VCaP (cell line): Measurements from ENCODE around the gene CRLF3.

Source experiments
- H3K27ac ChIP-seq: fragments of 450-650 bp; 2 replicates; pipeline ENCODE4 v1.5.1; 2017
- TF ChIP-seq, protein P1 (sequence below): fragments of 450-650 bp; conservative IDR thresholded peaks from 2 replicates; pipeline ENCODE4 v1.5.1; 2017; ENCODE audit warnings: mild to moderate bottlenecking, moderate library complexity

Gene CRLF3

DNA sequence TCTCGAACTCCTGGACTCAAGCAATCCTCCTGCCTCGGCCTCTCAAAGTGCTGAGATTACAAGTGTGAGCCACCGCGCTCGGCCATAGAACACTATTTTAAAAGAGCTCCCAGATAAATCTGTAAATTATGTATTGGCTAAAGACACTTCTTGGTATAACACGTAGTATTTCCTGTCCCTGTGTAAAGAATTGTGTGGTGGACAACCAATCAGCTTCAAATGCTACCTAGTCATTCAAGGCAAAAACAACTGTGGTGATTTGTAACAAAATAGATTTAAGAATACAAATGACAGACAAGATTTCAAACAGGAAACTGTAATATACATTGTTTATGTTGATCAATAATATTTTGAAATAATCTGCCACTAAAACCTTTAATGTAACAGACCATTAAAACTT is 14.6 kb downstream of the CRLF3 start:
- TF ChIP-seq, protein P1, sequence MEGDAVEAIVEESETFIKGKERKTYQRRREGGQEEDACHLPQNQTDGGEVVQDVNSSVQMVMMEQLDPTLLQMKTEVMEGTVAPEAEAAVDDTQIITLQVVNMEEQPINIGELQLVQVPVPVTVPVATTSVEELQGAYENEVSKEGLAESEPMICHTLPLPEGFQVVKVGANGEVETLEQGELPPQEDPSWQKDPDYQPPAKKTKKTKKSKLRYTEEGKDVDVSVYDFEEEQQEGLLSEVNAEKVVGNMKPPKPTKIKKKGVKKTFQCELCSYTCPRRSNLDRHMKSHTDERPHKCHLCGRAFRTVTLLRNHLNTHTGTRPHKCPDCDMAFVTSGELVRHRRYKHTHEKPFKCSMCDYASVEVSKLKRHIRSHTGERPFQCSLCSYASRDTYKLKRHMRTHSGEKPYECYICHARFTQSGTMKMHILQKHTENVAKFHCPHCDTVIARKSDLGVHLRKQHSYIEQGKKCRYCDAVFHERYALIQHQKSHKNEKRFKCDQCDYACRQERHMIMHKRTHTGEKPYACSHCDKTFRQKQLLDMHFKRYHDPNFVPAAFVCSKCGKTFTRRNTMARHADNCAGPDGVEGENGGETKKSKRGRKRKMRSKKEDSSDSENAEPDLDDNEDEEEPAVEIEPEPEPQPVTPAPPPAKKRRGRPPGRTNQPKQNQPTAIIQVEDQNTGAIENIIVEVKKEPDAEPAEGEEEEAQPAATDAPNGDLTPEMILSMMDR, result no peak
- H3K27ac ChIP-seq, result no peak overlapping the region

DNA sequence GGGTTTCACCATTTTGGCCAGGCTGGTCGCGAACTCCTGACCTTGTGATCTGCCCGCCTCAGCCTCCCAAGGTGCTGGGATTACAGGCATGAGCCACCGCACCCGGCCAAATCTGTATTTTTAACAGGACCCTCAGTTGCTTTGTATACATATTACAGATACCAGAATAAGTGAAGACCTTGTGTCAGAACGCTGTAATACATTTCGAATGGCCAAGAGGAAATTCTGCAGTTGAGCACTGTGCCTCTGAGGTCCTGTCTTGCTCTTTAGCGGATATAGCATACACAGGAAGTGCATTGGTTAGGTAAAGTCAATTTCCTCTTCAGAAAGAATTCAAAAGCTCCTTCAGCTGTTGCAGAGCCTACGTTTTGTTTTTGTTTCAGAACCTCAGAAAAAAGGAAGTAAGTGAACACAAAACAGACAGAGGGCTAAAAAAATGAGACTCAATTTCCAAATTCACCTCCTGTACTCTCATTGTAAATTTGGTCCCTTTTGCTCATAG is 15.7 kb downstream of the CRLF3 start:
- TF ChIP-seq, protein P1, result no peak
- H3K27ac ChIP-seq, result no peak overlapping the region

DNA sequence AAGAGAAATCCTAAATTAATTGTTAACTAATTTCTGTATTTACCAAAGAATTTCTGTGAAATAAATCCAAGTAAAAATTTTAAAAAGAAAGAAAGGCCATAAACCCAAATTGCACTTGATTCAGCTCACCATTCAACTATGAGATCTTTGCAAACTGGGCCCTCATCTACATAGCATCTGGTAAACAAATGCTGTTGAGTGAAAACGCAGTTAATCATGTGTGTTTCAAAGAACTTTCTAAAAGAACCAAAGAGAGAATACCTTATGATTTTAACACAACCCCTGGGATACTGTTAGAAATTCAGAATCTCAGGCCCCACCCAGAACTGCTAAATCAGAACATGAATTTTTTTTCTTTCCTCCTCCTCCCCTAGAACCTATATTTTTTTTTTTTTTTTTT is 16.6 kb downstream of the CRLF3 start:
- TF ChIP-seq, protein P1, result no peak
- H3K27ac ChIP-seq, result no peak overlapping the region

DNA sequence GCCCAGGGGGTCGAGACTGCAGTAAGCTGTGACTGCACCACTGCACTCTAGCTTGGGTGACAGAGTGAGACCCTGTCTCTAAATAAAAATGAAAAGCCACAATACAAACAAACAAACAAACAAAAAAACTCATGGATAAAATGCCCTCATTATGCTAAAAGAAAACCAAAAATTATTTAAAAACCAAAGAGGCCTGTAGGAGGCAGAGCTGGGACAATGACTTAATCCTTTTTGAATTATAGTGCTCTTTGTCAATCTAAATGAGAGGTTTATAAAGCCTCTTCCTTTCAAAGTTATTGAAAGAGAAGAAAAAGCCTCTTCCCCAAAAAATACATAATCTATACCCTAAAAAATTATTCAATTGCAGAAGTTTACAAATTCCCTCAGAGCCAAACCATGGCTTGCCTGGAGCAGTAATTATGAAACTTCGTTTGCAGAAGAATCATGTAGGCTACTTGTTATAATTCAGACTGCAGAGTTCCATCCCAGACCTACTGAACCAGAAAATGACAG is 18.5 kb downstream of the CRLF3 start:
- TF ChIP-seq, protein P1, result peak; percentile 51
- no peak overlapping the region for H3K27ac ChIP-seq

DNA sequence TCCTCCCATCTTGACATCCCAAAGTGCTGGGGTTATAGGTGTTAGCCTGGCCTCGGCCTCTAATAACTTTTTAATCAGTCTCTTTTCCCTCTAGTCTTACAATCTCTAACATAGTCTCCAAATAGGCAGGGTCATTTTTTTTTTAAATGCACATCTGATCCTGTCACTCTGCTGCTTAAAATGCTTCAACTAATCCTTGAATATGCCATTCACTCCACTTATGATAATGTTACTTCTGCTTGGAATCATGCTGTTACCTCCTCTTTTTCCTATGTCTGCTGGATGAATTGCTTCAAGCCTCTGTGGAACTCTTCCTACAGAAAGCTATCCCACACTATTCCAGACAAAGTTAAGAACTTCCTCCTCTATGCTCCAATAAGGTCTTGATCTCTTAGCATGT is 22.8 kb downstream of the CRLF3 start:
- no peak overlapping the region for H3K27ac ChIP-seq
- TF ChIP-seq, protein P1, result no peak

DNA sequence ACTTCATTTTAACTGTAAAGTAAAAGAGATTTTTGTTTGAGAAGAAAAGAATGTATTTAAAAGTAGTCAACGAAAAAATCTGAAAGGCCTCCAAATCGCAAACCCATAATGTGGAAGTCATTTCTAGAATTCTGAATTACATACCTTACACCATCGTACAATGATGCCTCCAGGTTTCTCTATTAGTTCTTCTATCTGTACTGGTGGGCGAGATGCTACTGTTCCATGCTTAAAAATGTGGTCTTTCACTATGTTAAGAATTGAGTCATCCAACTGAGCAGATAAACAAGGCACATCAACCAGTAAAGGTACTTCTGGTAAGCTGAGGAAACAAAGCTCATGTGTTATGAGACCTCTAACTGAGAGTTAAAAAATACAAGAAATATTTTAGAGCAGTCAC is 28.5 kb downstream of the CRLF3 start:
- no peak overlapping the region for H3K27ac ChIP-seq
- TF ChIP-seq, protein P1, result no peak

DNA sequence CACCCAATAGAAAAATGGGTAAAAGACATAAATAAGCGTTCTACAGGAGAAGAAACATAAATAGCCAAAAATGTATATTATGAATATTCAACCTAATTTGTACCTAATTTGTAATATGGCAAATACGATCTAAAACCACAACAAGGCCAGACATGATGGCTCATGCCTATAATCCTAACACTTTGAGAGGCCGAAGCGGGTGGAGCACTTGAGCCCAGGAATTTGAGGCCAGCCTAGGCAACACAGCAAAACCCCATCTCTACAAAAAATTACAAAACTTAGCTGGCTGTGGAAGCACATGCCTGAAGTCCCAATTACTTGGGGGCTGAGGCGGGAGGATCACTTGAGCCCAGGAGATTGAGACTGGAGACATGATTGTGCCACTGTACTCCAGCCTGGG is 30.1 kb downstream of the CRLF3 start:
- TF ChIP-seq, protein P1, result no peak
- no peak overlapping the region for H3K27ac ChIP-seq
